Measurements from ENCODE around the gene STK17B. TPM values are rescaled to one million over a fixed set of nuclear protein-coding genes. Genes with fewer than 3 reads are reported as not detected.
"Not testable (repeated sequence)": the region's sequence is repeated elsewhere in the genome, so short reads cannot be mapped to it uniquely, and the experiment has no call there.

Gene STK17B
- total RNA-seq: 29.7 TPM

DNA sequence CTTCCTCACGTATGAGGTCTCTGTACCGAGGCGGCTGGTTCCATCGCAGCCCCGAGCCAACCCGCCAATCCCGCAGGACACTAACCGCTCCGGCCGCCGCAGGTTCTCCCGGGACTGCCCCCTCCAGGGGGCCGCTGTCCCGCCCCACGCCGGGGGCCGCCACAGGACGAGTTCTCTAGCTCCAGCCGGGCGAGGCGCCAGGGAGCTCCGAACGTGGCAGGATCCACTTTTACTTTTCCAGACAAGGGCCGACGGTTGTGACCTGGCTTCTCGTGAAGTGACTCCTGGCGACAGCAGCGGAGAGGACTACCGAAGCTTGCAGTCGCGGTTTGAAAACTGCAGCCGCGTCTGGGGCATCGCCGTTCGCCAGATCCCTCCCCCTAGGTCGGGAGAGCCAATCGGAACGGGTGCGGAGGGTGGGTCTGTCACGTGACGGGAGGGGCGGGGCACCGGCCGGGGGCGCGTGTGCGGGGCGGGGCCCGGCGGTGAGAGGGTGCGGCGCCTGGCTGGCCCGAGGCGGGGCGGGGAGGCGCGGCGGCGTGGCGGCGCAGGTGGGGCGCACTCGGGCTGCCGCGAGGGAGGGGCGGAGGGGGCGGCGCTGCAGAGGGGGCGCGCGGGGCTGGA, at the start of gene STK17B:
STK17B (minus strand) TSS at position 331 of the 624 bp plus-strand sequence. CDS start 8,195 bp downstream, outside the sequence.
- peak; percentile 97 for DNase-seq (ENCODE audit: low spot score)

DNA sequence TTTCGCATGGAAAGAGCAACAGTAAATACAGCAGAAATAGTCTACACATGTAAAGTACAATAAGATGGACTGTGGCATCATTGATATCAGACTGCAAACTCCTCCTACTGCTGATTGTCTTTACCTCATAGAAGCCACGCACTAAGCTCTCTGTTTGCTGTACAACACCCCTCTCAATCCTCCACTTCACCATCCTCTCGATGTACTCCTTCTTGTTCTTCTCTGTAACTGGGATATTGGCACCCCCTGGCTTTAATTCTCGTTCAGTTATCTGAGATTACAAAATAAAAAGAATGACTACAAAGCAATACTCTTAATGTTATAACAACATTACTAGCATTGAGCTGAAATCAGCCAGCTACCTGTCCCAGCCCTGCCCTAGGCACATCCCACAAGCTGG, 49.3 kb upstream of the STK17B start:
- no peak for DNase-seq (ENCODE audit: low spot score)

DNA sequence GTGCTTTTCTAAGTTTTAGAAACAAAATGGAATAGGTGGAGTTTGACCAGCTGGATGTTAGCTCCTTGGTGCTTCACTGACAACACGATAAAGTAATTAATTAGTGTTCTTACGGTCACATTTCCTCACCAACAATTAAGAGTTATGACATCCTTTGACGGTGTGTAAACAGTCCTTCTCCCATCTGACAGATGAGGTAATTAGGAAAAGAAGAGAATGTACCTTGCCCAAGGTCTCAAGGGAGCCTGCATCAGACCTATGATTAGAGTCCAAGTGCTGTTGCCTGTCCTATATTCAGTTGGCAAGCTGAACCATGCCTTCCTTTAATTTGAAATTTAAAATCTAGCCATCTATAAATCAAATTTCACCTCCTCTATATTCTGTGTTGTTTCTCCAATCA, 48.3 kb upstream of the STK17B start:
- DNase-seq (ENCODE audit: low spot score): no peak

DNA sequence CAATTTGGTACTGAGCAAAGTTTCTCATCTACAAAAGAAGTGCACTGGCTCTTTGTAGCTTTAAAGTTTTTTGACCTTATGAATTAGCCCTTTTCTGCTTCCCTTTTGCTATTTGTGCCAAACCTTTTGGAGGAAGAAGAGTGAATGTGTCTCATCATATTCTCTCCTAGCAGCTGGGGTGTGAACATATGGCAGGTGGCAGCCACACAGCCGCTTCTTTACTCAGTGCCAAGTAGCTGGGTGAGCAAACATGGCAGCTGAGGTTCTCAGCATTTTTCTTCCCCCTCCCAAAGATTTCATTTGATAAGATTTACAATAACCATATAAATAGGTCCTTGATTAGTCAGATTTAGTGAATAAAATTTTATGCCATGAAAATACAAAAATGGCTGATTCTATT, 46.7 kb upstream of the STK17B start:
- no peak for DNase-seq (ENCODE audit: low spot score)

DNA sequence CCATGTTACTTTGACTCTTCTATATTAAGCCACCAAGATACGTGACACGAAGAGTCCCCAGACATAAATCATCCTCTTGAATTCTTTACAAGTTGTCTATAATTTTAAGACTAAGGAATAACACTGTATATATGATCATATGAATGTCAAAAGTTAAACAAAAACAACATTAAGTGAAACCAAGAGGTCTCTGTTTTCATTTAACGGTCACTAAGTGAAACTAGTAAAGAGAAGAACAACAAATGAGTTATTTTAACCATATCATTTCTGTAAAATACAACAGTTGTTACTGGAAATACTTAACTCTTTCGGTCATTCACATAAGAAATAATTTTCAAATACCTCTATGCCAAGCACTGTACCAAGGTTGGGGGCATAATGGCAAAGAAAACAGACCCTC, 45.7 kb upstream of the STK17B start:
- DNase-seq (ENCODE audit: low spot score): no peak

DNA sequence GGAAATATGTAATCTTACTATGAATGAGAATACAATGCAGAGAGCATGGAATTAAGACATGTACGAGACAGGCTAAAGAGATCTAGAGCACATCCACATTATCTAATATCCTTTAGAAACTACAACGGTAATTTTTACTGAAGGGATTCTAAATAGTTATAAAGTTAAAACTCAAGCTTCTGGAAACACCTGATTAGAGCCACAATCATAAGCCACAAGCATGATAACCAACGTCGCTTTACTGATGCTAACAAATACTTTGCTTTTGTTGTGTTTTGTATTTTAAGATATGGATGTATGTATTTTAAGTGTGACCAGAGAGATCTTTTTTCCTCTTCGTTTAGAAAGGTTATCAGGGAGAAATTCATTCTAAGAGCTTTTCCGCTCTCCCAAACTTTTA, 44.0 kb upstream of the STK17B start:
- DNase-seq (ENCODE audit: low spot score): no peak

DNA sequence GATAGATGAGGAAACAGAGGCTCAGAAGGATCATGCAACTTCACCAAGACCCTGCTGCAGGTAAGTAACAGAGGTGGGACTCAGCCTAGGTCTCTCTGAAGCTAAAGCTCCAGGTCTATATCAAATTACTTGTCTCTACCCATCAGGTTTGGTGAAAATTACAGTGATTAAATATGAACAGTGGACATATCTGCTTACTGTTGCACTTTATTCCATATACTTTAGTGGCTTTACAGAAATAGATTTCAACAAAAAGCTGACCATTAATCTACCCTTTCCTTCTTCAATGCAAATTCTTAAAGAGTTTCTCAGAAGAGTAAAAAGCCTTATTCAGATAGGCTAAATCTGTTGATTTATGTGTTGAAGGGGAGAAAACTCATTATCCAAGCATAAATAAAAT, 42.8 kb upstream of the STK17B start:
- no peak for DNase-seq (ENCODE audit: low spot score)

DNA sequence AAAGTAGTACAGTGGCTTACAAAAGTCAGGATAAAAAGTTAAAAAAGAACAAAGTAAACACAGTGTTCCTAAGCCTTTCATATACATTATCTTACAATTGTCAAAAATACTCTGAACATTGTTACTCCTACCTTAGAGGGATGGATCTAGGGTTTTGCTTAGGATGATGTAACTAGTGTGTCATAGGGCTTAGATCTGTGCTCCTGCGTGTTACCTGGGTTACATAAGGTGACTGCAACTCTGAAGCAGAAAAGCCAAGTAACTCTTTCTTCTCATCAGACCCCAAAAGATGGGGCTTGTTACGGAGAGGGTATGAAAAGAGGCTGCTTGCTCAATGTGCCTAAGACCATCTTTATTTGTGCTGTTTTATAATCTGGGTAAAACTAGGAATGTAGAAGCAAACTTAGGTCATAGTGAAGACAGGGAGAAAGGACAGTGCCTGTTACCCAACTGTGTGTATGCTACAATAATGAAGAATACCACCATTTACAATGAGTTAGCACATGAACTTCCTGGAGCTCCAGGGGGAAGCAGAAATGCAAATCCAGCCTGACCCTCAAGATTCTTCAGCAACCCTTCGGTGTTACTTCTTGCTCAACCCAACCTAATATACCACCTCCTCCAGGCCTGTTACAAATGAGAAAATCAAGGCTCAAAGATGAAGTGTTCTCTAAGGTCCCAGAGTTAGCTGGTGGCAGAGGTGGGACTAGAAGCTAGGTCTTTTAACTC, 42.0 kb upstream of the STK17B start:
- DNase-seq (ENCODE audit: low spot score): no peak

DNA sequence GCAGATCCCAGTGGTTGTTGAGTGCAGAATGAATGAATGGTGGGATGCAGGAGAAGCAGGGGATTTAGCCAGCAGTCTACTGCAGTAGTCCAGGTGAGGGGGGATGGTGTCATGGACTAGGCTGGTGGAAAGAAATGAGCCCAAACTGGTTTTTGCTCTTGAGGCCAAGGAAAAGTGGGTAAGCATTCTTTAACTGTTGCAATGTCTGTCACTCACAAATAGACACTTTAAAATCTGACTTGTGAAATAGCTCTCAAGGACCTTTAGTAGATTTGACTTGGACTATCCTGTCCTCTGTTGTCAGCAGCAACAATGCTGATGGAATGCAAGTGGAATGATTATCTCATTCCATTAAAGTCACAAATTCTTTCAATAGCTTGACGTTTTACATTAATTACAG, 37.5 kb upstream of the STK17B start:
- no peak for DNase-seq (ENCODE audit: low spot score)

DNA sequence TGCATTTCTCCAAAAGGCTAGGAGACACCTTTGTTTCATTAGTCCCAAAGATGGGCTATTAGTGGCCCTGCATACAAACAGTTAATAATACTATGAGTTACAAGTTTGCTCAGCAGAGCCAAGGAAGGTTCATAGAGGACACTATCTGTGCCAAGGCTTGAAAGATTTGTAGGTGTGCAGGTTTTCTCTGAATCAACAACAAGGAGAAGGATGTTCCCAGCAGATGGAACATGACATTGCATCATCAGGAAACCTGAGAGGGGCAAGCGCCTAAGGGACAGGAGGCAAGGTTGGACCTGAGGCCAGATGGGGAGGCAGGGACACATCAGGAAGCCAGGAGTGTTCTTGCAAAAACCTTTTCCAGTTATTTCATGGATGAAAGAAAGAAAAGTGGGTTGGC, 35.4 kb upstream of the STK17B start:
- DNase-seq (ENCODE audit: low spot score): no peak

DNA sequence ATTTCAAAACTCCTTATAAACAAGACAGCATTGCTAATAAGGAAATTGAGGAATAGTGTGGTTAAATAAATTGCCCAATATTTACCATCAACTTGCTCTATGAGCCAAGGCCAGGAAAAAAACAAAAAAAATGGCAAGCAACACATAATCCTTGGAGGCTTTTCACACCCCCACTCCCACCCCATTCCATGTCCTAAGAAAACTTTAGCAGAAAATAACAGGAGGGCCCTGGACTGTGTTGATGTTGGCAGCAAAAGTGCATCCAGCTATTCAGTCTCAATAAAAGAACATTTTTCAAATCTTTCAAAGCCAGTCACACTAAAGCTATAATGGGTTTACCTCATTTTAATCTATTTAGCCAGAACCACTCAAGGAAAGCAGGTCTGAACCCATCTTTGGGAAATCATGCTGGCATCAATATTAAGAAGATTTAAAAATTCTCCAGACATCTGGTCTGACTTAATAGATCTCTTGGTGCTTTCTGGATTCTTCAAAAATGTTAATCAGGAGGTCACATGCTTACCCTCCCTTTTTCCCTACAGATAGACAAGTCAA, 34.6 kb upstream of the STK17B start:
- DNase-seq (ENCODE audit: low spot score): no peak

DNA sequence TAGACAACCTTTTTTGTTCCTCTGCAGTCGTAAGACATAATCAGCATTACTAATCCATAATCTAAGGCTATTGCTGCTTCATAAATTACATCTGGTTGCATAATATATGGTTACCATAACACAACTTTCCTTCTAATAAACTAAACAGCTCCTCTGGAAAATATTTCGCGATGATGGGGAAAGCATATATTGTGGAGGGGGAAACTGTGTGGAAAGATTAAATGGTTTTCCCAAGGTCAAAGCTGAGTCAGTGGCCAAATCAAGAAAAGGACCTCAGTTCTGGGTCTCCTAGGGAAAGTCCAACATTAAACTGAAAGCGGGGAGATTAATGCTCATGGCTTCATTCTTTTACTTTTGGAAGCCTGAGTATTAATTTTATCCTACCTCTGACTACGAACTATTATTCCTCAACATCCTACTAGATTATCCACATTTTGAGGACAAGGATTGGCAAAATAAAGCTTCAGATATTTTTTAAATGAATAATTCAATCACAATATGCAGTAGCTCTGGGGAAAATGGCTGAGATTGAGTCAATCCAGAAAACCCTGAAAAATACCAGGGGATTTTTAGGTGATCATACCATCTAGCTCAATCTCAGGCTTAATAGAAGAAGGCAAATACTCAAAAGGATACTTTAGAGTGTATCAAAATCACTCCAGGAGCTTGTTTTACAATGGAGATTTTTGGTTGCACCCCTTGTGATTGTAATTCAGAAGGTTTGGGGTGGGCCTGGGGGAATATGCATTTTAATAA, 33.8 kb upstream of the STK17B start:
- DNase-seq (ENCODE audit: low spot score): no peak

DNA sequence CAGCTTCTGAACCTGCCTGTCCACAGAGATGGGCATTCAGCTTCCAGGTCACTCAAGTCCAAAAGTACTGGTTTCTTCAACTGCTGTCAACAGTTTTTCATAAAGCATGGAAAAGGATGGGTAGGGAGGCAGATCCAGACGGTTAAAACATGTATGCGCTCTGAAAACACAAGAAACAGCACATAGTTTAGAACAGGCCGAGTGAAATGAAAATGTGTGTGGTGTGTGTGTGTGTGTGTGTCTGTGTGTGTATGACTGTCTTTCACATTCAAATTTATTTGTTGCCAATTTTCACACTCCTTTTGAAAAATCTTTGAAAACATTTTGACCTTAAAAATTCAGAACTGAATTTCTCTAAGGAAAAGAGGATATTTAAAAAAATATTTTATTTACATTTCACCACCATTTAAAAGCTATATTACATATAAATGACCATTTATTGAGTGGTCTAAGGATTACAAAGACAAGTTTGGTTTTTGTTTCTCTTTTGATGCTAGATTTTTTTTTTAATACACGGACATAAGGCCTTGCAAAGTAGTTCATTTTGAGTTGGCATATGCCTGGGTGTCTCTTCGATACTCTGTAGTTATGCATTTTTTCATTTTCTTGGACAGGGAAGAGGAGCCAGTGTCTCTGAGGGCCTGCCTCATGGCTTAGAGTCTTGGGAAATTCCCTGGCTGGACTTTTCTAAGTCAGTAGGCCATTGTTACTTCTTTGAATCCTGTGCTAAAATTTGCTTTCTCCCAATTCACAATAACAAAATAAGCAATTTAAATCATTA, 30.0 kb upstream of the STK17B start:
- no peak for DNase-seq (ENCODE audit: low spot score)

DNA sequence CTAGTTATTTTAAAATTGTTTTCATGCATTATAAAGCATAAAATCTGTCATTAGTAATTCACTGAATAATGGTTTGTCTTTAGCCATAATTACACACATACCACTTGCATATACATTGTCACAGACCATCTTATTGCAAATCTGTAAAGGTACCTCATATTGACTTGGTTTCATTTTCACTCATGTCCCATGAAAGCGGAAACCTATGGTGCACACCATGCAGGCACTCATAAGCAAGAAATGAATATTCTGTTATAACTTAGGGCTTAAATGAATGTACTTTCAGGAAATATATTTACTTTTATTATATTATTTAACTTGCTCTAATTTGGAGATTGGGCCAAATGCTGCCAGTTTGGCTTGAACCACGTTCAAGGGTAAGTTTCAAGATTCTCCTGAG, 29.2 kb upstream of the STK17B start:
- DNase-seq (ENCODE audit: low spot score): no peak

DNA sequence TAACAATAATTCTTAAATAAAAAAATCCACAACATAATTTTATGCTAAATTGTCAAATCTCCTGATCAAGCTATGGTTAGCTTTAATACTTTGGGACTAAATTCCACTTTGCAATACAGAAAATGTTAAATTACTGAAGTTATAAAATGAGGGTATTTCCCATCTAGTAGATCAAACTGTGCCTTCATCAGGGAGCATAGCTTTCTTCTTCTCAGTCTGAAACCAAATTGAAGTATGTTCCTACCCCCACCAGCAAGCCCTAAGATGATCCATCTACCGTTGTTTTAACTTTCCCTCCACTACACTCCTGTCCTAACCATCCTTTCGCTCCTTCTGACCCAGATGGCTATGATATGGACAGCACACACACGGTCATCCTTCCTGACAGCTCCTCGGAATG, 24.4 kb upstream of the STK17B start:
- DNase-seq (ENCODE audit: low spot score): no peak

DNA sequence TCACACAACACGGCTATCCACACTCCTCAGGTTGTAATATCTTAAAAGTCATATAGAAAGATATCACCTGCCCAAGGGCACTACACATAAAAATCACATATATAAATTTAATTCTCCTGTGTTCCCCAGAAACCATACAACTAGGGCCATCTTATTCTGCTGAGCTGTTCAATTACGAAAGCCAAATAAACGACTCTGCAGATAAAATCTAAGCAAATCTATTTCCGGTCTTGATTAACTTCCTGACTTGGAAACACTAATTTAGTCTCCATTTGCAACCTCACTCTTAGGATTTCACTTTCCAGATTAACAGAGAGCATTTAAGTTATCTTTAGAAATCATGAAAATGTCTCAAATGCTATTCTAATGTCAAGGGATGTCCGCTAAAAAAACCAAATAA, 23.9 kb upstream of the STK17B start:
- no peak for DNase-seq (ENCODE audit: low spot score)

DNA sequence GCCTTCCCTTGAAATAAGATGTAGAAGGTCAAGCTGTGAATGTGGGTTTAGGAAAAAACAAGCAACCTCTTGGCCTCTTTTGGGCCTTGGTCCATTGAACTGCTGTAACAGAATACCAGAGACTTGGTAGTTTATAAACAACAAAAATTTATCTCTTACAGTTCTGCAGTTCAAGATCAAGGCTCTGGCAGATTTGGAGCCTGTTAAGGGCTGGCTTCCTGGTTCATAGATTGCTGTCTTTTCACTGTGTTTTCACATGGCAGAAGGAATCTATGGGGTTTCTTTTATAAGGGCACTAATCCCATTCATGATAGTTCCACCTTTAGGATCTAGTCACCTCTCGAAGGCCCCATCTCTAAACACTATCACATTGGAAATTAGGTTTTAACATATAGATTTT, 20.2 kb upstream of the STK17B start:
- no peak for DNase-seq (ENCODE audit: low spot score)

DNA sequence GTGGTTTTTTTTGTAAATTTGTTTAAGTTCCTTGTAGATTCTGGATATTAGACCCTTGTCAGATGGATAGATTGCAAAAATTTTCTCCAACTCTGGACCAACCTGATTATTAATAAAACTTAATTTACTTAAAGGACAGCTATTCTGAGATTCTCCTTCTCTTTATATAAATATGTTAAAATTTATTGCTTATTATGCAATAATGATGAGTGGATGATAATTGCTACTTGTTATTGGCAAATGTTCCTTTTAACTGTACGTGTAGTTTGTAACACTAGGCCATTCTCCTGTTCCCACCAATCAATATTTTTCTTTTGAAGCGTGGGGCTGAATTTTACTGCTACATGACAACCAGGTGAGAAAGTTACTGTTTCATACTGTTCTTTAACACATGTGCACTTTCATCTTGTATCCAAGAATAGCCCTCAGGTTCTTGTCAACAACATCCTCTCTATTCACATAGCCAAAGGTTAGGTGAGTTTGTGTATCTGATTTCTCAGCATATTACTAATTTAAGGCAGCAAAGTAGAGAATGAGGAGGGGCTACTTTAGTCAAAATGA, 16.6 kb upstream of the STK17B start:
- DNase-seq (ENCODE audit: low spot score): no peak

DNA sequence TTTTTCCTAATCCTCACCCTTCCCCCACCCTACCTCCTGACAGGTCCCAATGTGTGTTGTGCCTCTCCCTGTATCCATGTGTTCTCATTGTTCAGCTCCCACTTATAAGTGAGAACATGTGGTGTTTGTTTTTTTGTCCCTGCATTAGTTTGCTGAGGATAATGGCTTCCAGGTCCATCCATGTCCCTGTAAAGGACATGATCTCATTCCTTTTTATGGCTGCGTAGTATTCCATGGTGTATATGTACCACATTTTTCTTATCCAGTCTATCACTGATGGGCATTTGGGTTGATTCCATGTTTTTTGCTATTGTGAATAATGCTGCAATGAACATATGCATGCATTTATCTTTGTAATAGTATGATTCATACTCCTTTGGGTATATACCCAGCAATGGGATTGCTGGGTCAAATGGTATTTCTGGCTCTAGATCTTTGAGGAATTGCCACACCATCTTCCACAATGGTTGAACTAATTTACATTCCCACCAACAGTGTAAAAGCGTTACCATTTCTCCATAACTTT, 15.9 kb upstream of the STK17B start:
- not testable (repeated sequence) for DNase-seq (ENCODE audit: low spot score)

DNA sequence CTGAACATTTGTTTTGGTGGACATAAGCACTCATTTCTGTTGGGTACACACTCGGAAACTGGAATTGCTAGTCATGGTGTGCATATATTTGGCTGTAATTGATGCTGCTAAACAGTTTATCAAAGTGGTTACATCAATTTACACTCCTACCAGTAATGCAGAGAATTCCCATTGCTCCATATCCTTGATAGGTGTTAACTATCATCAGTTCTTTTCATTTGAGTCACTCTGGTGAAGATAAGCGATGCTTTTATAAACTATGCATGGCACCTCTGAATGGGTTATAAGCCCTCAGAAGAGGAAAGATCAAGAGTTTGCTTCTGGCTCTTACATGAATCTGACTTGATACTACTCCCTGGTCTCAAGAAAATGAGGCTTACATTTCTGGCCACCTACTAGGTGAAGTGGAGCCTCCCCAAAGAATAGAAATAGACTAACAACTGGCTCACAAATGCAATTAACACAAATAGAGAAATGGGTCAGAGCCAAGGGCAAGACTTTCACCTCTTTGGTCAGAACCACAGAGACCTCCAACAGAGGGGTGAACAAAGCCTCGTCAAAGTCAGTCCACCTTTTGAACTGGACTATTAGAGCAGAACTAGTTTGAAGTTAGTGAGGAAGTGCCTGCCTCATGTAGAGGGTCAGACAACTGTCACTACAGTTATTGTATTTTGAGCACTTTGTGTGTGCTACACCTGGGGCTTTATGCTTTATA, 15.0 kb upstream of the STK17B start:
- DNase-seq (ENCODE audit: low spot score): no peak

DNA sequence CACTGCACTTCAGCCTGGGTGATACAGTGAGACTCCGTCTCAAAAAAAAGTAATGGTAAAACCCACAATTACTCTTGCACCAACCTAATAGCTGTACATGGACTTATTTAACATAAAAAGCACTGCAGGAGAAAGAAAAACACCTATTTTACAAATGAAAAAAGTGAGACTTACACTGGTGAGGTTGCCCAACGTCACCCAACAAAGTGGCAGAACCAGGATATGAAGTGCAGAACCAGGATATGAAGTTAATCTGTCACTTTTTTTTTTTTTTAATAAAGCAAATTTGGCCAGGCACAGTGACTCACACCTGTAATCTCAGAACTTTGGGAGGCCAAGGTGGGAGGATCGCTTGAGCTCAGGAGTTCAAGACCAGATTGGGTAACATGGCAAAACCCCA, 13.5 kb upstream of the STK17B start:
- DNase-seq (ENCODE audit: low spot score): no peak

All from ureter (tissue), 1 donor.